Measurements from ENCODE around the gene PTPRN2. TPM values are rescaled to one million over a fixed set of nuclear protein-coding genes. Genes with fewer than 3 reads are reported as not detected.
A peak's percentile ranks its signal among the peaks of the same experiment; 100 is the strongest.

PTPRN2 gene
- total and polyA plus RNA-seq, 2 of the 13 experiments (the other 11 are each of a cell fraction or from before 2014, with no cell fraction given) = 2.5 to 24.2 TPM

GRCh38 chr7:157555313-157555712 is 1032.3 kb downstream of the PTPRN2 start (continued):
- TF ChIP-seq ZNF407 (CRISPR knock-in tag; IDR thresholded peaks at IDR 0.05; ENCODE audit: not compliant biosample characterization) (no peak), NONO (IDR thresholded peaks at IDR 0.05) (no peak), NONO (CRISPR knock-in tag; conservative IDR thresholded peaks at IDR 0.05) (no peak), SALL1 (CRISPR knock-in tag; IDR thresholded peaks at IDR 0.05) (peak; percentile 95), NFE2 (CRISPR knock-in tag; IDR thresholded peaks at IDR 0.05) (no peak), SOX5 (CRISPR knock-in tag; IDR thresholded peaks at IDR 0.05; ENCODE audit: borderline replicate concordance) (peak; percentile 66; the same call in 1 of the 2 replicates), SOX6 (IDR thresholded peaks at IDR 0.05) (no peak), SOX6 (CRISPR knock-in tag; IDR thresholded peaks at IDR 0.05) (peak; percentile 49; the same call in 1 of the 2 replicates), ZBTB38 (CRISPR knock-in tag; IDR thresholded peaks at IDR 0.05) (peak; percentile 21; the same call in 1 of the 2 replicates), ZNF317 (CRISPR knock-in tag; IDR thresholded peaks at IDR 0.05) (peak; percentile 66; the same call in 1 of the 2 replicates), KMT2B (CRISPR knock-in tag; IDR thresholded peaks at IDR 0.05) (peak; percentile 46; the same call in 1 of the 2 replicates), STAG1 (CRISPR knock-in tag; IDR thresholded peaks at IDR 0.05) (peak; percentile 17; the same call in 1 of the 2 replicates), FOXP1 (IDR thresholded peaks at IDR 0.05) (no peak), FOXP1 (CRISPR knock-in tag; IDR thresholded peaks at IDR 0.05) (peak; percentile 77), ZNF557 (CRISPR knock-in tag; IDR thresholded peaks at IDR 0.05) (no peak), ZNF788 (CRISPR knock-in tag; IDR thresholded peaks at IDR 0.05; ENCODE audit: borderline replicate concordance) (peak; percentile 39; the same call in 1 of the 2 replicates), ZNF143 (CRISPR knock-in tag; IDR thresholded peaks at IDR 0.05) (no peak), KAT8 (CRISPR knock-in tag; IDR thresholded peaks at IDR 0.05) (peak; percentile 45; the same call in 1 of the 2 replicates)
- TF ChIP-seq, protein P1, sequence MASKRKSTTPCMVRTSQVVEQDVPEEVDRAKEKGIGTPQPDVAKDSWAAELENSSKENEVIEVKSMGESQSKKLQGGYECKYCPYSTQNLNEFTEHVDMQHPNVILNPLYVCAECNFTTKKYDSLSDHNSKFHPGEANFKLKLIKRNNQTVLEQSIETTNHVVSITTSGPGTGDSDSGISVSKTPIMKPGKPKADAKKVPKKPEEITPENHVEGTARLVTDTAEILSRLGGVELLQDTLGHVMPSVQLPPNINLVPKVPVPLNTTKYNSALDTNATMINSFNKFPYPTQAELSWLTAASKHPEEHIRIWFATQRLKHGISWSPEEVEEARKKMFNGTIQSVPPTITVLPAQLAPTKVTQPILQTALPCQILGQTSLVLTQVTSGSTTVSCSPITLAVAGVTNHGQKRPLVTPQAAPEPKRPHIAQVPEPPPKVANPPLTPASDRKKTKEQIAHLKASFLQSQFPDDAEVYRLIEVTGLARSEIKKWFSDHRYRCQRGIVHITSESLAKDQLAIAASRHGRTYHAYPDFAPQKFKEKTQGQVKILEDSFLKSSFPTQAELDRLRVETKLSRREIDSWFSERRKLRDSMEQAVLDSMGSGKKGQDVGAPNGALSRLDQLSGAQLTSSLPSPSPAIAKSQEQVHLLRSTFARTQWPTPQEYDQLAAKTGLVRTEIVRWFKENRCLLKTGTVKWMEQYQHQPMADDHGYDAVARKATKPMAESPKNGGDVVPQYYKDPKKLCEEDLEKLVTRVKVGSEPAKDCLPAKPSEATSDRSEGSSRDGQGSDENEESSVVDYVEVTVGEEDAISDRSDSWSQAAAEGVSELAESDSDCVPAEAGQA (IDR thresholded peaks at IDR 0.05; ENCODE audit: low read depth) = no peak
- TF ChIP-seq, protein P1 (CRISPR knock-in tag; IDR thresholded peaks at IDR 0.05; ENCODE audit: borderline replicate concordance) = no peak
